Measurements from ENCODE around the gene SNCB. TPM values are rescaled to one million over a fixed set of nuclear protein-coding genes. Genes with fewer than 3 reads are reported as not detected.
A peak's percentile ranks its signal among the peaks of the same experiment; 100 is the strongest.

SNCB gene
- total RNA-seq (under 1 TPM; 0.31 to 0.74 TPM), polyA plus RNA-seq (ENCODE audit: insufficient read depth, low read depth, low replicate concordance) (0.62 TPM)
- long read RNA-seq, donor 1: 0 reads
- long read RNA-seq, donor 2: 0 reads

GRCh38 chr5:176629853-176630680 is at the start of gene SNCB, which contains the start of gene EIF4E1B:
TSS of gene SNCB (minus strand) at chr5:176630534. CDS start at chr5:176629654, 880 bp downstream.
TSS of gene EIF4E1B (plus strand) at chr5:176630675. CDS start at chr5:176642788, 12,113 bp downstream.
- DNase-seq: peak; percentile 68
- H3K27me3 ChIP-seq: no peaks in the 10 kb centered on the region
- no peak for TF ChIP-seq CTCF (IDR thresholded peaks at IDR 0.05)
- no peak for TF ChIP-seq POLR2A (IDR thresholded peaks at IDR 0.05)
- no peaks in the 10 kb centered on the region for H3K36me3 ChIP-seq (ENCODE audit: low read depth, missing control alignments)
- WGBS, 2 donors: 0 to 1% methylated on average over 19 to 80 of the region's 94 CpGs
- H3K27ac ChIP-seq: no peak within 1 kb of the TSS
- H3K4me1 ChIP-seq: peaks cover 9% of the 10 kb centered on the region
- intact Hi-C loops (cut with DNase I; ENCODE audit: low total_unique reads): loop anchor here (10.0 kb wide), 1 partner anchor 85 kb away; the partner anchor contains the start of gene CDHR2
- H3K9me3 ChIP-seq: no peaks in the 10 kb centered on the region
- peak within 1 kb of the TSS; percentile 26 to 52 for H3K4me3 ChIP-seq

GRCh38 chr5:176679365-176680225 is 49.3 kb upstream of the SNCB start:
- no peak for TF ChIP-seq CTCF (IDR thresholded peaks at IDR 0.05)
- no peak for TF ChIP-seq POLR2A (IDR thresholded peaks at IDR 0.05)
- Histone ChIP-seq H3K36me3 (ENCODE audit: low read depth, missing control alignments) (no peaks in the 10 kb centered on the region), H3K27ac (no peak overlapping the region), H3K27me3 (no peaks in the 10 kb centered on the region), H3K4me3 (peak overlapping the region in 1 of 2 donors; percentile 10), H3K4me1 (no peaks in the 10 kb centered on the region), H3K9me3 (no peaks in the 10 kb centered on the region)
- WGBS, 2 donors: 35 to 53% methylated on average over 10 to 31 of the region's 31 CpGs
- DNase-seq: no peak
- intact Hi-C loops (cut with DNase I; ENCODE audit: low total_unique reads): no loop called here

GRCh38 chr5:176678584-176678983 is 48.2 kb upstream of the SNCB start:
- no peak for DNase-seq
- WGBS, 2 donors: 77 to 80% methylated on average over 3 to 5 of the region's 5 CpGs
- Histone ChIP-seq H3K27ac (no peak overlapping the region), H3K4me3 (no peak overlapping the region), H3K9me3 (no peaks in the 10 kb centered on the region), H3K36me3 (ENCODE audit: low read depth, missing control alignments) (no peaks in the 10 kb centered on the region), H3K27me3 (no peaks in the 10 kb centered on the region), H3K4me1 (no peaks in the 10 kb centered on the region)
- intact Hi-C loops (cut with DNase I; ENCODE audit: low total_unique reads): no loop called here
- TF ChIP-seq POLR2A (IDR thresholded peaks at IDR 0.05) (no peak), CTCF (IDR thresholded peaks at IDR 0.05) (no peak)

GRCh38 chr5:176677209-176677939 is 47.0 kb upstream of the SNCB start:
- 85 to 92% methylated on average over 8 to 12 of the region's 12 CpGs for WGBS, 2 donors
- intact Hi-C loops (cut with DNase I; ENCODE audit: low total_unique reads): no loop called here
- no peaks in the 10 kb centered on the region for H3K27me3 ChIP-seq

More at GRCh38 chr5:176677209-176677939, 47.0 kb upstream of the SNCB start:
- no peak for DNase-seq
- Histone ChIP-seq H3K36me3 (ENCODE audit: low read depth, missing control alignments) (no peaks in the 10 kb centered on the region), H3K4me1 (no peaks in the 10 kb centered on the region), H3K4me3 (no peak overlapping the region), H3K9me3 (no peaks in the 10 kb centered on the region), H3K27ac (no peak overlapping the region)
- no peak for TF ChIP-seq POLR2A (IDR thresholded peaks at IDR 0.05)
- no peak for TF ChIP-seq CTCF (IDR thresholded peaks at IDR 0.05)
